Activated naive CD8-positive, alpha-beta T cell treated with anti-CD3 and anti-CD28 coated beads for 36 hours (primary cell): ENCODE results near the gene CAPN13. TPM values are rescaled to one million over a fixed set of nuclear protein-coding genes. Genes with fewer than 3 reads are reported as not detected.
A peak's percentile ranks its signal among the peaks of the same experiment; 100 is the strongest.

ENCODE experiments used
- DNase-seq: peaks from one replicate; pipeline ENCODE4 v3.0.0; 2021
- H3K27ac Mint-ChIP-seq: one replicate; pipeline ENCODE4 v1.8.0; 2022; ENCODE audit warnings: mild to moderate bottlenecking, moderate library complexity, mixed read lengths
- H3K27me3 Mint-ChIP-seq: one replicate; pipeline ENCODE4 v1.8.0; 2022; ENCODE audit warnings: mild to moderate bottlenecking, mixed read lengths
- H3K36me3 Mint-ChIP-seq: one replicate; pipeline ENCODE4 v1.8.0; 2021; ENCODE audit warnings: mild to moderate bottlenecking, mixed read lengths
- H3K4me1 Mint-ChIP-seq: one replicate; pipeline ENCODE4 v1.8.0; 2021; ENCODE audit warnings: mixed read lengths
- H3K4me3 Mint-ChIP-seq: one replicate; pipeline ENCODE4 v1.8.0; 2022; ENCODE audit warnings: mild to moderate bottlenecking, moderate library complexity, mixed read lengths
- H3K9me3 Mint-ChIP-seq: one replicate; pipeline ENCODE4 v1.8.0; 2022; ENCODE audit warnings: mixed read lengths
- total RNA-seq, 2 experiments: library from RNA; stranded (reverse); gene quantifications; one replicate each; pipeline ENCODE4 v1.2.3, GENCODE V29; 2021

CAPN13 gene
- total RNA-seq, 2 experiments from 2014 or later: not detected

DNA sequence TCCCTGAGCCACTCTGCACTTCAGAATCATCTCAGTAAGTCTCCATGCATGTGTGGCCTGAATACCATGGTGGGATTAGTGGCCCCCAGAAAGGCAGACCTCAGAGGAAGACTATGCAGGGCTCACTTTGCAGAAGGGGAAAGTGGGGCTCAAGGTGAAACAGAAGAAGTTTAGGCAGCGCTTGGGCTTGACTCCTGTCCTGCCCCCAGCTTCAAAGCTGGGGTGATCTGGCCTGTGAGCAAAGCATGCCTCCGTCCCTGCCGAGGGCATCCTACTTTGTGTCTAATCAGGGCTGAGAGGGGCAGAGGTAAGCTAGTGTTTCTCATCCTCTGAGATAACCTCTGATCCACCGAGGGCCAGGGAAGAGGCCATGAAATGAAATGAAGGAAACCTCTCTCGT lies 7.9 kb downstream of the CAPN13 start:
- Mint-ChIP-seq H3K4me1 (peaks cover 8% of the 10 kb centered on the region), H3K9me3 (no peaks in the 10 kb centered on the region), H3K27me3 (no peaks in the 10 kb centered on the region), H3K27ac (no peak overlapping the region), H3K36me3 (no peaks in the 10 kb centered on the region), H3K4me3 (no peak overlapping the region)
- no peak for DNase-seq

DNA sequence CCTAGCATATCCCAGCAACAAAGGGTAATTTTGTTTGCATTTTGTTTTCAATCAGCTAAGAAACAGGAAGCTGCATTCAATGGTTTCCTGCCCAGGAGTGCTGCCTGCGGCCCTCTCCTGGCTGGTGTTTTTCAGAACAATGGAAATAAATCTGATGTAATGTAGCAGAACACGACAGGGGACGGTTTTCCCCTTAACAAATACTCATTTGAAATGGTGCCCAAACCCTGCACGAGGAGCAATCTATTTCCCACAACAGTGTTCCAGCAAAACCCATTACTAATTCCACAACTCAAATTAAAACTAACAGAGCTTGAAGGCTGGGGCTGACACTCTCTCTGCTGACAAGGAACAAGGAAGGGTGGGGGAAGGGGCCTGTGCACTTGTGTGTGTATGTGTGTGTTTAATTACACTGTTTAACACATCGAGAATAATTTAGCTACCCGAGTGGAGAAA lies 8.7 kb downstream of the CAPN13 start:
- no peak for DNase-seq
- no peaks in the 10 kb centered on the region for H3K9me3 Mint-ChIP-seq
- peak overlapping the region; percentile 14 for H3K27ac Mint-ChIP-seq
- H3K27me3 Mint-ChIP-seq: no peaks in the 10 kb centered on the region
- no peaks in the 10 kb centered on the region for H3K36me3 Mint-ChIP-seq
- H3K4me3 Mint-ChIP-seq: no peak overlapping the region
- H3K4me1 Mint-ChIP-seq: peaks cover 8% of the 10 kb centered on the region

DNA sequence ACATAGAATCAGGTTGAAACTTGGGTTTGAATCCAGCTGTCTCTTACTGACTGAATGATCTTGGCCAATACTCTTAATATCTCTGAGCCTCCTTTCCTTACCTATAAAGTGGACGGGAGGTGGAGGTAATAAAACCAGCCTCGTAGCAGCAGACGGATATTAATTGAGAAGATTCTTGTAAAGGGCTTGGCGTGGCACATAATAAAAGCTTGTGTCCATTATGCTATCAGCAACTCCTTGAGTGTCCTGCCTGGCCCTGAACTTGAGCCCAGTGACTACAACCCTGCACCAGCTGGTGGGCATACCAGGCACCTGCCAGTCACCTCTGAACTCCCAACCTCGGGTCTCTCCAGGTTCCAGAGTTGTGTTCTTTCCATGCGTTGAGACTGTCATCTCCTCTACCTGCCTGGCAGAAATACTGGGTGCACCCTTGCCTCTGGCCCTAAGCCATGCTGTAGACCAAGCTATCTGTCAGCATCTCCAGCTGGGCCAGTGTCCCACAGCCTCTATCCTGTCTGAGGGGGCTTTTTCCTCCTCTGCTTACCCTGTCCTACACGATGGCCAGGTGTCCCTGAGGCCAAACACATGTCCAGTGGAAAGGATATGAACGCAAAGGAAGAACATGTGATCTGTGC lies 9.7 kb downstream of the CAPN13 start:
- no peak overlapping the region for H3K27ac Mint-ChIP-seq
- H3K4me1 Mint-ChIP-seq: peaks cover 8% of the 10 kb centered on the region
- H3K9me3 Mint-ChIP-seq: no peaks in the 10 kb centered on the region
- no peak overlapping the region for H3K4me3 Mint-ChIP-seq
- no peak for DNase-seq
- H3K36me3 Mint-ChIP-seq: no peaks in the 10 kb centered on the region
- peaks cover 4% of the 10 kb centered on the region for H3K27me3 Mint-ChIP-seq

DNA sequence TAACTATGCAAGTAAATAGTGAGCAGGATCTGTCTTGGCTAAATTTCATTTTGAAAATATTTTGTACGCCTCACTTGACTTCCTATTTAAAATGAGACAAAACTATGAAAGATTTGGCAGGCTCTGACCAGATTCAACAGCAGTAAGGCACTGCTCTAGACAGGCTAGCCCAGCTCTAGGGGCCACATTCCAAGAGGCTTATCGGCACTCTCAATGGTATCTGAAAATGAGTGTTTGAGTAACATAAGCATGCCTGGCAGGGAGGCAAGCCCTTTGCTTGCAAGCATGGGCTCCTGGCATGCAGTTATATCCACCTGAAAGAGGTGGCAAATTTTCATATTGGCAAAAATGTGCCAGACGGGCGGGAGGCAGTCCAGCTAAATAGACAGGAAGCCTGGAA lies 10.5 kb downstream of the CAPN13 start:
- Mint-ChIP-seq H3K4me3 (no peak overlapping the region), H3K27ac (no peak overlapping the region)

DNA sequence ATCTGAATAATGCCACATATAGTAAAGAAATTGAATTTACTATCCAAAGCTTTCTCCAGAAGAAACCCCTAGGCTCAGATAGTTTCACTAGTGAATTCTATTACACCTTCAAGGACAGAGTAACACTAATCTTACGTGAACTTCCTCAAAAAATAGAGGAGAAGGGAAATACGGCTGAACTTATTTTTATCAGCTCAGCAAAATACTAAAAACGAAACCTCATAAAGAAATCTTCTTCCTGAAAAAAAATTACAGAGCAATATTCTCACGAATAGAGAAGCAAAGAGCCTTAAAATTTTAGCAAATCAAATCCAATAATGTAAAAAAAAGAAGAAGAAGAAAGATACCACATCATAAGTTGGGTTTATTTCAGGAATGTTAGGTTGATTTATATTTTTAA lies 14.7 kb downstream of the CAPN13 start:
- Mint-ChIP-seq H3K36me3 (no peaks in the 10 kb centered on the region), H3K4me3 (no peak overlapping the region), H3K27me3 (peaks cover 23% of the 10 kb centered on the region), H3K27ac (no peak overlapping the region), H3K9me3 (no peaks in the 10 kb centered on the region), H3K4me1 (no peaks in the 10 kb centered on the region)
- DNase-seq: no peak

More for the DNA sequence above, 10.5 kb downstream of the CAPN13 start:
- no peaks in the 10 kb centered on the region for H3K36me3 Mint-ChIP-seq
- H3K9me3 Mint-ChIP-seq: no peaks in the 10 kb centered on the region
- H3K27me3 Mint-ChIP-seq: peaks cover 12% of the 10 kb centered on the region
- H3K4me1 Mint-ChIP-seq: peaks cover 8% of the 10 kb centered on the region
- DNase-seq: no peak

DNA sequence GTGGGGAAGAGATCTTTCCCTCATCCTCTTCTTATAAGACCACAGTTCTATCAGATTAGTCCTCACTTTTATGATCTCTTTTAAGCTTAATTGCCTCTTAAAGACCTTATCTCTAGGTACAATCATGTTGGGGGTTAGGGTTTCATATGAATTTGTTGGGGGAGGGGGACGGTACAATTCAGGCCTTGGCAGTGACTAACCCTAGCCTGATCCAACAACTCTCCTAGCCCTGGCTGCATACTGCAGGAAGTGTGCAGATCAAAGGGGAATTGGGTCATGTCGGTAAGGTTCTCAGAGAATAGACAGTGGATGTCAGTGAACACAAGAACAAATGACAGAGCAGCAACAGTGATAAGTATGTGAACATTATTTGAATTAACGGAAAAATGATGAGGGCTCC lies 16.4 kb downstream of the CAPN13 start:
- no peak for DNase-seq
- Mint-ChIP-seq H3K36me3 (no peaks in the 10 kb centered on the region), H3K4me1 (no peaks in the 10 kb centered on the region), H3K27me3 (peaks cover 23% of the 10 kb centered on the region), H3K9me3 (no peaks in the 10 kb centered on the region), H3K27ac (no peak overlapping the region), H3K4me3 (no peak overlapping the region)

DNA sequence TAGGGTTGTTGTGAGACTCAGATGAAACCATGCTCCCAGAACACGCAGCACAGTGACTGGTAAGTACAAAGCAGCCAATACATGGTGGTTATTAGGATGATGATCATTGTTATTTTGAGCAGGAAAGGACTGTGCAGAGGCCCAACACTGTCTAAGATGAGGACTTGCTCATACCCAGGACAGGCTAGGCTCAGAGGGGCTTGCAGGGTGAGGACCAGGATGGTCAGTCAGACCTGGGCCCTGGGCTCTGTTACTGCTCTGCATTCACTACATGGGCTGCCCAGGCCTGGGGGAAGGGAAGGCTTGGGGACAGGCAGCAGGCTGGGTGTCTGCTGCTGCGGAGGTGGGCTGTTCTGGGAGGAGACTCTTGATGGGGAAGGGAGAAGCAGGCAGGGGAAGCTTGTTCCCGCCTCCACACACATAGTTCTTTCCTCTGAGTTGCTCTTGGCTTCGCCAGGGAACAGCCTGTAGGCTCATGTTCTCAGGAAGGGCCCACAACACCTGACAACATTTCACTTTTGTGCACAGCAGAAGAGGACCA lies 17.5 kb downstream of the CAPN13 start:
- H3K36me3 Mint-ChIP-seq: no peaks in the 10 kb centered on the region
- H3K9me3 Mint-ChIP-seq: no peaks in the 10 kb centered on the region
- H3K4me1 Mint-ChIP-seq: no peaks in the 10 kb centered on the region
- H3K27me3 Mint-ChIP-seq: peaks cover 26% of the 10 kb centered on the region
- no peak for DNase-seq
- H3K4me3 Mint-ChIP-seq: no peak overlapping the region
- H3K27ac Mint-ChIP-seq: no peak overlapping the region

DNA sequence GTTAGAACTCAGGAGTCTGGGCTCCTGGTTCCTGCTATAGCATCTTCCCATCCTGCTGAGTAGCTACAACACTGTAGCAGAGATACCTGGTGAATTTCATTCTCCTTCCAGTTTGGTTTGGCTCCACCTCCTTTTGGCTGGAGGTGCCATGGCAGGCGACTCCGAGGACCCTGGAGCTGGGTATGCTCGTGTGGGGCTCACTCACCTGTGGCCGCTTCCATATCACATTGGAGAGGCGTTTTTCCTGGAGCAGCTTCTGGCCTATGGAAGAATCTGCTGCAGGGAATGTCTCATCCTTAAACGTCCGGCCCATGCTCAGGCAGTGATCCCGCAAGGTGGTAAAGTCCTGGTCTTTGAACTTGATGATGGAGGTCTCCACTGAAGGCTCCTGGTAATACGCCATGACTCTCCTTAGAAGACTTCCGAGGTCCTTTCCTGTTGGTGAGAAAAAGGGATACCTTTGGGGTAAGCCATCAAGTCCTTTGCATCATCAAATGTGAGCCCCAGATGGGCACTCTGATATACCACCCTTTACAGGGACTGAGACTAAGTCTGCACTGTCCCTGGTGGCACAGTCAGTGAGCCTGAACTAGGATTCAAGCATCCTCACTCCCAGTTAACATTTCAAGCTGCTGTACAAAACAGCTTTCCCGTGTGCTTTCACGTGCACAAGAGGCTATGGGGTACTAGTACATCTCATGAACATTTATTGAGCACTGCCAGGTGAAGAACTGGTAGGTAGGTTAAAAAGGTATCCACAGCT lies 20.1 kb downstream of the CAPN13 start:
- Mint-ChIP-seq H3K4me3 (no peak overlapping the region), H3K27me3 (peaks cover 19% of the 10 kb centered on the region), H3K4me1 (no peaks in the 10 kb centered on the region), H3K36me3 (no peaks in the 10 kb centered on the region), H3K9me3 (no peaks in the 10 kb centered on the region), H3K27ac (no peak overlapping the region)
- no peak for DNase-seq

DNA sequence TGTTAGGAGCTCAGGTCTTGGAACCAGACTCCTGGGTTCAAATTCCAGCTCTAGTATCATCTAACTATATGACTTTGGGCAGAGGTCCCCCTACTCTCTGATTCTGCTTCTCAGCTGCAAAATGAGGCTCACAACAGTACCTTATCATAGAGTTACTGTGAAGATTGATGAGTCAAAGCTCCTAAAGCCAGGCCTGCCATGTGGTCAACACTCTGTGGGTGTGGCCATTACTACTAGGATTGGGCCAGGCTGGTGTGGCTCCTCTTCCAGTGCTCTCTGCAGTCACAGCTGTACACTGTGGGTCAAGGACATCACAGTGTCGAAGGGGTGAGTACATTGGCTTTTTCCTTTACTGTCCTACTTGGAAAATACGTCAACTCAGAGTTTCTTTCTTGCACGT lies 22.6 kb downstream of the CAPN13 start:
- no peak for DNase-seq
- Mint-ChIP-seq H3K27ac (no peak overlapping the region), H3K4me3 (no peak overlapping the region), H3K9me3 (no peaks in the 10 kb centered on the region), H3K36me3 (no peaks in the 10 kb centered on the region), H3K4me1 (no peaks in the 10 kb centered on the region), H3K27me3 (peaks cover 6% of the 10 kb centered on the region)

DNA sequence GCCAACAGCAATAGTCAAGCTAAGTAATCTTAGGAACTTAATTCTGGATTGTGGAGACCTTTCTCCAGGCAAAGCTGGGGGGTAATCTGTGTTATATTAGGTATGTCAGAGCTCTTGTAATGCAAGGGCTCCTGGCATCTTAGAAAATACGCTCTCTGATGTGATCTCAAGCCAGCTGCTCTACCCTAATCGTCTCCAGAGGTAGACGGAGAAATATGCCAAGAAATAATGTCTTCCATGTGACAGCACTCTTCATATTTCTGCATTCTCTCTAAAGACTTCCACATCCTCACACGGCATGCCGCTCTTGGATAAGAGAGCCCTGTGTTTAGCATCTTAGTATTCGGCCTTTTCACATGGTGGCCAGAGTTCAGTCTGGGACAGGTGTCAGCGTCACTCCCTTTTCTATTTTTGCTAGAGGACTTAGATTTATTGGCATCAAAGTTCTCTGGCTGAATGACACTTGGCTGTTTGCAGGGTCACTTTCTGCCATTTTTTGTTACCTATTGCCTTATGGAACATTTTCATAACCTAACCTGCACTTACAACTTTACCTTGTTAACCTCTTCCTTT lies 25.2 kb downstream of the CAPN13 start:
- Mint-ChIP-seq H3K4me1 (no peaks in the 10 kb centered on the region), H3K27me3 (peaks cover 6% of the 10 kb centered on the region), H3K4me3 (no peak overlapping the region), H3K27ac (no peak overlapping the region), H3K9me3 (no peaks in the 10 kb centered on the region), H3K36me3 (no peaks in the 10 kb centered on the region)
- no peak for DNase-seq

DNA sequence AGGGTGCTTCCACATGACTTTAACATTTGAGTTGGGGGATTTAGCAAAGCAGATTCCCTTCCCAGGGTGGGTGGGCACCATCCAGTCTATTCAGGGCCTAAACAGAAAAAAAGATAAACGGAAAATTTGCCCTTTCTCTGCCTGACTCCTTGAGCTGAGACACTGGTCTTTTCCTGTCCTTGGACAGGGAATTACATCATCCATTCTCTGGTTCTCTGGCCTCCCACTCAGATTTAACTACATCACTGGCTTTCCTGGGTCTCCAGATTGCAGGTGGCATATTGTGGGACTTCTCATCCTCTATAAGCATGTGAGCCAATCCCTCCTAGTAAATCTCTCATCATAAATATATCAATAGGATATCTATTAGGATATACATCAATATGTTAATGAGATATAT lies 25.8 kb downstream of the CAPN13 start:
- Mint-ChIP-seq H3K27ac (no peak overlapping the region), H3K4me3 (no peak overlapping the region), H3K4me1 (no peaks in the 10 kb centered on the region)

DNA sequence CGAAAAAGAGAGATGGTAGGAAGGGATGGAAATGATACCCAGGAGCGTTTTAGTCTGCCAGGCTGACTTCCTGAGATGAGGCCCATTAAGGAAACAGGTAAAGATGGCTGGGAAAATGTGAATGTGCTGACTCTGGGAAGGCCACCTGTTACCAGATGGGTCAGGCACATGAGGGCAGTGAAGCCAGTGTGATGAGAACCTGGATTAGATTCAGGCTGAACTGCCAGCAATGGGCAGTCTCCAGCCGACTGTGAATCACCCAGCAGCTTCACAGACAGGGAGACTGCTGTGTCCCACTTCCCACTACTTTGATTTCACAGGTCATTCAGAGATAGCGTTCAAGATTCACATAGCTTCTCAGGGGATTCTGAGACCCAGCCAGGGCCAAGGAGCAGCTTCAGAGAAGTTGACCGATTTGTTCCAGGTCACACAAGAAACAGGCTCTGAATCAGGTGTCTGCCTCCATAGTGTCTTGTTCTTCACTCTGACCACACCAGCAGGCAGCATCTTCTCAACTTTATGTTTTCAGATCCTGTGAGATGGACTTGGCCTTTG lies 26.4 kb downstream of the CAPN13 start:
- Mint-ChIP-seq H3K4me1 (peaks cover under 1% of the 10 kb centered on the region), H3K27me3 (peaks cover 9% of the 10 kb centered on the region), H3K4me3 (no peak overlapping the region), H3K36me3 (no peaks in the 10 kb centered on the region), H3K9me3 (no peaks in the 10 kb centered on the region), H3K27ac (no peak overlapping the region)
- no peak for DNase-seq

More for the DNA sequence above, 25.8 kb downstream of the CAPN13 start:
- Mint-ChIP-seq H3K27me3 (peaks cover 6% of the 10 kb centered on the region), H3K36me3 (no peaks in the 10 kb centered on the region), H3K9me3 (no peaks in the 10 kb centered on the region)
- DNase-seq: no peak

DNA sequence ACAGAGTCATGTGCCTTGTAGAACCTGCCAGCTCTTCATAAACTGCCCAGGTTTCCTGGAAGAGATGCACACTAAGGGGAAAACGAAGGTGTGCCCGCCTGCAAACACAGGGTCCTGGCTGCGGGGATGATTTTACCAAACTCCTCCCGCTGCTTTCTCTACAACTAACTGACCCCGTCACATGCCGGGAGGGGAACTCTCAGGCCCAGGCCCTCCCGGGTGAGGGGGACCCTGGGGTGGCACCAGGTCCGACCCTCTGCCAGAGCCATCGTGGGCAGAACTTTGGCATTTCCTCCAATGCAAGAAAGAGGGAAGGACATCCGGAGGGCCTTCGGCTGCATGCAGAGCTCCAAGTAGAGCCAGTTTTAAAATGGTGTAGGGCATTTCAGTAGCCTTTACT lies 28.6 kb downstream of the CAPN13 start:
- Mint-ChIP-seq H3K36me3 (no peaks in the 10 kb centered on the region), H3K27me3 (peaks cover 12% of the 10 kb centered on the region), H3K27ac (no peak overlapping the region), H3K4me1 (peaks cover 4% of the 10 kb centered on the region), H3K9me3 (no peaks in the 10 kb centered on the region), H3K4me3 (no peak overlapping the region)
- DNase-seq: no peak

DNA sequence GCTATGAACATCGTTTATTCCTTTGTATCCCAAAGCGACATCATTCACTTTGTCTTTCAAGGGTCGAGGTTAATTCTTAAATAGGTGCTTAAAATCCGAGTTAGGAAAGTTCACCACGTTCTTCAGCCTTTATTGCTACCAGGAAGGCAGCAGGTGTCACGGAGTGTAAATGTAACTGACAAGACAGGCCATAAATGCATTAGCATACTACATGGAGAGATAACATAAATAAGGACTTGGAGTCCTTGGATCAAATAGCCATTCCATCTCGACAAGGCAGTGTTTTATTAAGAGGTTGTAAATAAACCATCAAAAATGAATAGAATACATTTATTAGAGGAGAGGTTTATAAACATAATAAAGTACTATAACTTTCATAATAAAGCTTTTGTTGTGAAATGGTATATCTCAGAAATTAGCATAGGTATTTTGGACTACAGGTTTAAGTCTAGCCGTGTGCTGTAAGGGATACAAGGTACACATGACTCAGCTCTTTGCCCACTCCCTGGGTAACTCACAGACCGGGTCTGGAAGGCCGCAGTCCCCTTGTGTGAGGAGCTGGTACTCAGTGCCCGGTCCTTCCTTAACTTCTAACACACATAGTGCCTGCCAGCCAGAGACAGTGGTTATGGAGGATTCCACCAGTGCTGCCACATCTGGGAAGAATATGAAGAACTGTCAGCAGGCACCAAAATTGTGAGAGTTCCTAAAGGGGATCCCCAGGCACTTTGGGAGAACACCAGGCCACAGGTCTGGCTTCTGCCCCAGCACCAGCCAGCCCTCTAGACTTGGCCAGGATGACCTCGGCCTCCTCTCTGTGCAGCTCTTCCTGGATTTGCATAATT lies 29.4 kb downstream of the CAPN13 start:
- H3K9me3 Mint-ChIP-seq: no peaks in the 10 kb centered on the region
- peaks cover 12% of the 10 kb centered on the region for H3K27me3 Mint-ChIP-seq
- peaks cover 4% of the 10 kb centered on the region for H3K4me1 Mint-ChIP-seq
- no peaks in the 10 kb centered on the region for H3K36me3 Mint-ChIP-seq
- H3K4me3 Mint-ChIP-seq: no peak overlapping the region
- no peak overlapping the region for H3K27ac Mint-ChIP-seq
- no peak for DNase-seq
